ENCODE results near the gene APOBEC3H.

APOBEC3H gene

DNA sequence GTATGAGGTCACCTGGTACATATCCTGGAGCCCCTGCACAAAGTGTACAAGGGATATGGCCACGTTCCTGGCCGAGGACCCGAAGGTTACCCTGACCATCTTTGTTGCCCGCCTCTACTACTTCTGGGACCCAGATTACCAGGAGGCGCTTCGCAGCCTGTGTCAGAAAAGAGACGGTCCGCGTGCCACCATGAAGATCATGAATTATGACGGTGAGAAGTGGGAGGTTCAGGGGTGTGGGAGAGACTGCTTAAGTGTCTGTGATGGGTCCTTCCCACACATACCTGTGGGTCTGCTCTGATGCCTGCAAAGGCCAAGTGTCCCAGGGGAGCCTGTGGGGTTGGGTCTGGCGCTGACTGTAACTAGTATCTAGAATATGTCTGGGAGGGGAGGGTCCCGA lies 16.0 kb upstream of the APOBEC3H start:
- no peak for DNase-seq (ENCODE audit: low spot score)

DNA sequence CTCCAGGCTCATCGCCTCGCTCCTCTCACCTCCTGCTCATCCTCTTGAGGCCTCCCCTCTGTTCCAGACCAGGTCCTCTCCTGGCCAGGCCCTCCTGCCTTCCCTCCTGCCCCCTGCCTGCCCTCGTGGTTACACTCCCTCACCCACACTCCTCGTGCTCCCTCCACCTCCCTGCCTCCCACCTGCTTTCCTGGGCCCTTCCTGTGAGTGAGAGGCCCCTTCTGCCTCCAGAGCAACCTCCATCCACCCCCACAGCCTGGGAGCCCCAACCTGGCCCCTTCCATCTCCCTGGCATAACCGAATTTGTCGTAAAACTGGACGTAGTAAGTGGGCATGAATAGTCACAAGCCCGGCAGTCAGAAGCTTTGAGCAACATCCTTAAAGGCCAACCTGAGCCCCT lies 15.4 kb upstream of the APOBEC3H start:
- no peak for DNase-seq (ENCODE audit: low spot score)

DNA sequence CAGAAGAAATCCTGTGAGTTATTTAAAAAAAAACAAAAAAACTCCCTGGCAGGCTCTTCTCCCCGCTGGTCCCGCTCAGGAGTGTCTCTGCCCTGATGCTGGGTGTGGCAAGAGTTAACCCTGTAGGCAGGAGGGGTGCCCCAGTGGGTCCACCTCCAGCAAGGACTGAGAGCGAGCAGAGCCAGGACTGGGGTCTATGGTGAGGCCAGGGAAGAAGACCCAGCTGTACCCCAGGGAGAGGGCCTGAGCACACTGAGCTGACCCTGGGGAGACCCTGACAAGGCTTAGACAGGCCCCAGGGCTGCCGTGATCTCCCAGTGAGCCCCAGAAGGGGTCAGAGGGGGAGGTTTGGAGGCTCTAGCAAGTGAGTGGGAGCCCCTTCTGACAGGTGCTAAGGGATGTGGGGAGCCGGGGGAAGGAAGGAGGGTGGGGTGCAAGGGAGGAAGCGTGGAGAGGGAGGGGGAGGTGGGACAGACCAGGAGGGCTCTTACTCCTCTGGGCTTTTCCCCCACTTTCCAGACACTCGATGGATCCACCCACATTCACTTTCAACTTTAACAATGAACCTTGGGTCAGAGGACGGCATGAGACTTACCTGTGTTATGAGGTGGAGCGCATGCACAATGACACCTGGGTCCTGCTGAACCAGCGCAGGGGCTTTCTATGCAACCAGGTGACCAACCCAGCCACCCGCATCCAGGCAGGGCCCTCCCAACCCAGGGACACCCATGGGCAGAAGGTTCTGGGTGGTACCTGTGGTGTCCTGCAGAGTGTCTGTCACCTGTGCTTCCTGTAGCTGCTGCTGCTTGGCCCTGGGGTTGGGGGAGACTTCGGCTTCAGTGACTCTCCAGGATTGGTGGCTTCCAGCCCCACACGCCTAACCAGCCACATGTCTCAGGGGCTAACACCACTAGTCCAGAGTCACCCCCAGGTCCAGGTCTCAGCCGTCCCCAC lies 13.6 kb upstream of the APOBEC3H start:
- DNase-seq (ENCODE audit: low spot score), result no peak

GRCh38 chr22:39084666-39085065 lies 12.4 kb upstream of the APOBEC3H start:
- no peak for DNase-seq (ENCODE audit: low spot score)

- DNase-seq (ENCODE audit: low spot score), result no peak
These were observed 9.9 kb upstream of the APOBEC3H start for GRCh38 chr22:39087098-39087497.

DNA sequence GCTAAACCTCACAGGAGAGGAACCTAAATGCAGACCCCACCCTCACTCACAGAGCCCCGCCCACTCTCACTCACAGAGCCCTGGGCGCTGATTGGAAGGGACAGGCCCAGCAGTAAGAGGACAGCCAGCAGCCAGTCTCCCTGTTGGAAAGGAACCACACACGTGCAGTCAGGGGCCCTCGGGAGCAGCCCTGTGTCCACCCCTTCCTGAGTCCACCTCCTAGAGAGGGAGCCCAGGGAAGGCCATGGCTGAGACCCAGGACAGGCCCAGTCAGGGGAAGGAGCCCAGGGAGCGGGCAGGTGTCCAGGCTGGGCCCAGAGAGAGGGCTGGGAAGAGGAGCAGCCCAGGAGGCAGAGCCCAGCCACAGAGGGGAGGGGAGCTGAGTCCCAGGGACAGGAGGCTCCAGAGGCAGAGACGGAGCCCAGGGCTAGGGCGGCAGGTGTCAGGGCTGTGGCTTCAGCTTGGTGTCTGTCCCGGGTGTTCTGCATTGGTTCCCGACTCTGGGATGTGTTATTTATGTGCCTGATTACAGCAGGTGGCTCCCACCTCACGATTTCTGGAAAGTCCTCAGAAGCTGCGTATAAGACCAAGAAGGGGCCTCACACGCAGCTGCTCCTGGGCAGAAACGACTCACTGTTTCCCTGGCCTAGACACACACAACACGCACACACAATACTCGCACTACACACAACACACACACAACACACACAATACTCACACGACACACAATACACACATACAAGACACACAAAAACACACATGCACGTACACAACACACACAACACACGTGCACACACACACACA lies 9.0 kb upstream of the APOBEC3H start:
- no peak for DNase-seq (ENCODE audit: low spot score)

- no peak for DNase-seq (ENCODE audit: low spot score)
These were observed 8.4 kb upstream of the APOBEC3H start for GRCh38 chr22:39088685-39089032.

GRCh38 chr22:39089928-39090327 lies 7.1 kb upstream of the APOBEC3H start:
- DNase-seq (ENCODE audit: low spot score), result no peak

DNA sequence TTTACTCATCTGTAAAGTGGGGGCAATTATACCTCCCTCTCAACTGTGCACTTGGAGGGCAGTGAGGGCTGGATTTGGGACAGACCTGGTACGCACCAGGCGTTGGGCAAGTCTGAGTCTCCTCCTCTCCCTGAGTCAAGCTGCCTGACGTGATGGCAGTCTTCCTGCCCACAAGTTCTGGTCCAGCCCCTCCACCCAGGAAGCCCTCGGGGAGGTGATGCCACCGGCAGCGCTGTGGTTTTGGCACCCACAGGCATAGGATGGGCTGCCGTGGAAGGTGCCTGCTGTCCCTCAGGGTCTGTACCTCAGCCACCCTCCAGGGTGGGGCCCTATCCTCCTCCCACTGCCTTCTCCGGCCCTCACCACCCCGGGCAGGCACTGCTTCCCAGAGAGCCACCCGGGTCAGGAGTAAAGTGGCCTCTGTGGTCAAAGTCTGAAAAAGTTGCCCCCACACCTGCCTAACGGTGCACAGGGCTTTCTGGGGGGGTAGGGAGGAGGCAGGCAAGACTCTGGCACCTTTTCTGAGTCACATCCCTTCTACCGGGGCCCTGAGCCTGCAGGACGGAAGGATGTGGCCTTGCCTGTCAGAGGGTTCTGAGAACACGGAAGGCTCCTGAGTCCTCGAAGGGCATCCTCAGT lies 6.5 kb upstream of the APOBEC3H start:
- DNase-seq (ENCODE audit: low spot score), result no peak

- no peak for DNase-seq (ENCODE audit: low spot score)
These were observed 5.6 kb upstream of the APOBEC3H start for GRCh38 chr22:39091126-39092081.

- no peak for DNase-seq (ENCODE audit: low spot score)
These were observed 4.8 kb upstream of the APOBEC3H start for GRCh38 chr22:39092111-39092862.

DNA sequence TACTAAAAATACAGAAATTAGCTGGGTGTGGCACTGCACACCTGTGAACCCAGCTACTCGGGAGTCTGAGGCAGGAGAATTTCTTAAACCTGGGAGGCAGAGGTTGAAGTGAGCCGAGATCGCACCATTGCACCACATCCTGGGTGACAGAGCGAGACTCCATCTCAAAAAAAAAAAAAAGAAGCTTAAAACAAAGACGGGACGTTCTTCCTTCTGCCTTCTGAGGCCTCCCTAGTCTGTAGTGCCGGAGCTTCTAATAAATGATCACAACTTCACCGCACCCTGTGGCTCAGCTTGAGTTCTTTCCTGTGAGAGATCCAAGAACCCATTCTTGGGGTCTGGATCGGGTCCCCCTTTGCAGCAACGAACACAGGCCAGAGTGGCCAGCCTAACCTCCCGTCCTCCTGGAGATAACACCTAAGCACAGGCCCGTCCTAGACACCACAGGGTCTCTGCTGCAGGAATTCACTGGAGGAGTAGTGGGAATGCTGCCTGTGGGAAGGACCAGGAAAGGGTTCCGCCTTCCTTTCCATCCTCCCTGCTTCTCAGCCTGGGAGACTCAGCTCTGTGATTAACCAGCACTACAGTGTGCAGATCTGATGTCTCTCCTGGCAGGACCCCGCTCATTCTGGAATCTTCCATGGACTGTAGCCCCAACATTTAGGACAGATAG lies 2.2 kb upstream of the APOBEC3H start:
- no peak for DNase-seq (ENCODE audit: low spot score)

DNA sequence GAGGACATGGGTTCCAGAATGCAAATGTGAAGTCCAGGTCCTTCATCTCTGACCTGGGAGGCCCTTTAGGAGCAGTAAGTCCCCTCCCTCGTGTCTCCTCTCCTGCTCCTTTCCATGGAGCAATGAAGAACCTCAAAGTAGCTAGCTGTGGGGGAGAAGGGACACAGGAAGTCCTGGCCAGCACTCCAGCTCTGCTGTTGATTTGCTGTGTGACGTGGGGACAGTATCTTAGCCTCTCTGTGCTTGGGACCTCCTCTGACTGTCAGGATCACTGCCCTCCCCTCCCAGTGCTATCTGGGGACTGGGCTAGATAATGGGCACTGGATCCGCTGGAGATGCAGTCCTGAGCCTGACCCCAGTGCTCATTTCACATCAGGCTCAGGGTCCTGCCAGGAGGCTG lies 1.1 kb upstream of the APOBEC3H start:
- no peak for DNase-seq (ENCODE audit: low spot score)

GRCh38 chr22:39098026-39098425 lies 982 bp downstream of the APOBEC3H start:
- no peak for DNase-seq (ENCODE audit: low spot score)

GRCh38 chr22:39098576-39098975 lies 1.5 kb downstream of the APOBEC3H start:
- DNase-seq (ENCODE audit: low spot score), result no peak

DNA sequence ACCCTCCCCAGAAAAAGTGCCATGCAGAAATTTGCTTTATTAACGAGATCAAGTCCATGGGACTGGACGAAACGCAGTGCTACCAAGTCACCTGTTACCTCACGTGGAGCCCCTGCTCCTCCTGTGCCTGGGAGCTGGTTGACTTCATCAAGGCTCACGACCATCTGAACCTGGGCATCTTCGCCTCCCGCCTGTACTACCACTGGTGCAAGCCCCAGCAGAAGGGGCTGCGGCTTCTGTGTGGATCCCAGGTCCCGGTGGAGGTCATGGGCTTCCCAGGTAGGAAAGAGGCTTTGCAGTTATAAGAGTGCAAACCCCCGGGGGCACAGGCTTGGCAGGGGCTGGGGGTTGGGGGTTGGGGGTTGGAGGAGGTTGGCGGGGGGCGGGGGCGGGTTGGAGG lies 4.2 kb downstream of the APOBEC3H start:
- no peak for DNase-seq (ENCODE audit: low spot score)

GRCh38 chr22:39103431-39103830 lies 6.4 kb downstream of the APOBEC3H start:
- no peak for DNase-seq (ENCODE audit: low spot score)

GRCh38 chr22:39106326-39106725 lies 9.3 kb downstream of the APOBEC3H start:
- DNase-seq (ENCODE audit: low spot score), result no peak

DNA sequence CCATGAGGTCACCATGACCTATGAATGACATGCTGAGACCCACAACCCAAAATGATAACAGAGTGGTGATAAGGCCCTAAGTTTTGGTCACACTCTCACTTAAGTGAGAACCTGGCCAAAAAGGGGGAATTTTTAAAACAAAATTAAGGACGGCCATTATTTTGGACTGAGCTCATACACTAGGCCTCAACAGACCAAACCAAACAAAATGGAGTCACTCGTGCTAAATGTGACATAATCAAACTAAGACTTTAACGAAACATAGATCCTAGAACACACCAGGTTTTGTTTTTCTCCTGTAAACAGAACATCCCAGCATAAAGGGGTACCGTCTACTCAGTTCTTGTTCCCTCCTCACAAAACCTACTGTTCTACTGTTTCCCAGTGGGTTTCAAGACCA lies 11.4 kb downstream of the APOBEC3H start:
- DNase-seq (ENCODE audit: low spot score), result no peak

GRCh38 chr22:39109361-39109760 lies 12.3 kb downstream of the APOBEC3H start:
- no peak for DNase-seq (ENCODE audit: low spot score)
